ENCODE data around the gene PEX3.
A peak's percentile ranks its signal among the peaks of the same experiment; 100 is the strongest.
"Not testable (repeated sequence)": the region's sequence is repeated elsewhere in the genome, so short reads cannot be mapped to it uniquely, and the experiment has no call there.

PEX3 gene

DNA sequence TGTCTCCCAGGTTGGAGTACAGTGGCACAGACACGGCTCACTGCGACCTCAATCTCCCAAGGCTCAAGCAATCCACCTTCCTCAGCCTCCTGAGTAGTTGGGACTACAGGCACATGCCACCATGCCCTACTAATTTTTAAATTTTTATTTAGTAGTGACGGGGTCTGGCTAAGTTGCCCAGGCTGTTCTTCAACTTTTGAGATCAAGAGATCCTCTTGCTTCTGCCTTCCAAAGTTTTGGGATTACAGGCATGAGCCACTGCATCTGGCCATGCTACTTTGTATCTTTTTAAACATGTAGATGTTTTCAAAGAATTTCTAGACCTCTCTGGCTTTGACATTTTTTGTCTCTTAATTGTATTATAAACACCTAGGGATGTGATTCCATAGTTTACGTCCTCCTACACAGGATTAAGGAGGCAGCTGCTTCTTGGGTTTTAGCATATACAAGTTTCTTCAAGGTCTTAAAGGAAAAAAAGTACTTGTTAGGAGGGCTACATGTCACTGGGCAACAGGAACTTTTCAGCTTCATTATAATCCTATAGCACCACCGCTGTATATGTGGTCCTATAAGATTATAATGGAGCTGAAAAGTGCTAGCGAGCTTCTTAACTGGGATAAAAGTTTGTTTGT, 1.4 kb upstream of the PEX3 start:
- DNase-seq = no peak

- peak in 1 of 2 experiments; percentile 46 for DNase-seq
Observed at GRCh38 chr6:143449714-143450452, 722 bp upstream of the PEX3 start.

DNA sequence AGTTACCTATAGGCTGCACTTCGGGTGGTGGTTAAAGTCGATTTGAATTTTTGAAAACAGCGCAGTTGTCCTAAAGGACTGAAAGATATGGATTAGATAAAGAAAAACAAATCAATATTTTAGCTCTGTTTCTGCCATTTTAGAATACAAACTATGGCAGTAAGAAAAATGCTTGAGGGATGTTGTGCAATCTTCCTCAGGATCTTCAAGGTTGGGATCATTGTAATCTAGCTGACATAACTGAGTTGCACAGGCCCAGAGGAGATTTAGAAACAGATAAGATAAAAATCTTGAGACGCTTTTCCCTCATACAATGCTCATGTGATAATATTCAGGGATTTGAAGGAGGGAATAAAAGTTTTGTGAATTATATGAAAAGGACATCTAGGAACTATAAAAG, 926 bp downstream of the PEX3 start:
- no peak for DNase-seq

- DNase-seq = no peak
Observed at GRCh38 chr6:143457563-143458359, 7.2 kb downstream of the PEX3 start.

DNA sequence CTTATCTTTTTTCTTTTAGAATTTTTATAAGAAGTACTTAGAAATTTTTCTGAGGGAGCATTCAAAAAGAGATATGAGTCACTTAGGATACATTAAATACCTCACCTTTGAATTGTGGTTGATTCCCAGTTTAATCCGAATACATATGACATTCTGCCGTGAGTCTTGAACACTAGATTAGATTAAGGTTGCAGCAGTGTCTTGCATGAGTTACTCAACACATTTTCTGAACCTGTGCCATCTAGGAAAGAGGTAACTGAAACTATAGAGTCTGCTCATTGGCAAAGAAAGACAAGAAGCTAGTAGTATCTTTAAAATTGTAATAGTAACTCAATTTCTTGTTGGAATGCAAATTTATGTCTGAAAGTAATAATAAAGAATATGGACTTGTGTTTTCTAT, 14.9 kb downstream of the PEX3 start:
- DNase-seq = no peak

- DNase-seq = no peak
Observed at GRCh38 chr6:143468026-143468425, 17.4 kb downstream of the PEX3 start.

DNA sequence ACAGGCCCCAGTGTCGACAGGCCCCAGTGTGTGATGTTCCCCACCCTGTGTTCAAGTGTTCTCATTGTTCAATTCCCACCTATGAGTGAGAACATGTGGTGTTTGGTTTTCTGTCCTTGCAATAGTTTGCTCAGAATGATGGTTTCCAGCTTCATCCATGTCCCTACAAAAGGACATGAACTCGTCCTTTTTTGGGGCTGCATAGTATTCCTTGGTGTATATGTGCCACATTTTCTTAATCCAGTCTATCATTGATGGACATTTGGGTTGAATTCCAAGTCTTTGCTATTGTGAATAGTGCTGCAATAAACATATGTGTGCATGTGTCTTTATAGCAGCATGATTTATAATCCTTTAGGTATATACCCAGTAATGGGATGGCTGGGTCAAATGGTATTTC, 18.2 kb downstream of the PEX3 start:
- not testable (repeated sequence) for DNase-seq

DNA sequence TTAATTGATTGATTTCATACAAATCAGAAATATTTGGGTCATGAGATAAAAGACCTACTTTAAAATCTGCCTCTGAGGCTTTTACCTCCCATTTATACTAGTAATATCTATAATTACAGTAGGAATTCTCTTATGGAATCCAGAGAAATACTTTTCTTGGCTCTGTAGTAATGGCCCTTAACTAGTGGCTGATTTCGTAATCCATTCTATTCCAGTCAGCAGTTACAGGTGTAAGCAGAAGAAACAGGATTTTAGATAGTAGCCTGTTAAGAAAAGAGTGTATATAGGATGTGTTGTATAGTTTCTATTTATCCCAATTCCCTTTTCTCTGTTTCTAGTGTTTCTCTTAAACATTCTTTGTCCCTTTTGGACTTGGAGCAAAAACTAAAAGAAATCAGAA, 21.2 kb downstream of the PEX3 start:
- no peak for DNase-seq

GRCh38 chr6:143476545-143476944, 25.9 kb downstream of the PEX3 start:
- no peak for DNase-seq

DNA sequence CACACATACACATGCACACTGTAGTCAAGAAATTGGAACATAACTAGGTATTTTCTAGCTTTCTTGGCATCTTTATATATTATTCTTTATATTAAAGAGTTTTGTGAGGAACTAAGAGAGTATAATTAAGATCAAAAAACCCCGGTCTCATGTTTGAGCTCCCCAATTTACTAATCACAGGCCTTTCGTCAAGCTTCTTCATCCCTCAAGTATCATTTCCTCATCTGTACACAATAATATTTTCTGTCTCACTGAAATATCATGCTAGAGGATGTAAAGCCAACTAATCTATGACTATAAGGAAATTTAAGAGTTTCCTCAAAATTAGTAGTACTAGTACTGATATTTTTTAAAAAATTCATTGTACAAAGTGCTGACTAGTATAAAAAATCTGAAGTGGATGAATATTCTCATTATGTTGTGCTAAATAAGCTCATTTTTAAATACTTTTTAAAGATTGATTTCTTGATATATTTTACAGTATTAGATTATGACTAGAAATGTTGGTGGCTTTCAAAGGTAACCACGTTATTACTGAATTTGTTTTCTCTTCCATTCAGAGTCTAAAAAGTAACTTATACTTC, 28.0 kb downstream of the PEX3 start:
- no peak for DNase-seq

DNA sequence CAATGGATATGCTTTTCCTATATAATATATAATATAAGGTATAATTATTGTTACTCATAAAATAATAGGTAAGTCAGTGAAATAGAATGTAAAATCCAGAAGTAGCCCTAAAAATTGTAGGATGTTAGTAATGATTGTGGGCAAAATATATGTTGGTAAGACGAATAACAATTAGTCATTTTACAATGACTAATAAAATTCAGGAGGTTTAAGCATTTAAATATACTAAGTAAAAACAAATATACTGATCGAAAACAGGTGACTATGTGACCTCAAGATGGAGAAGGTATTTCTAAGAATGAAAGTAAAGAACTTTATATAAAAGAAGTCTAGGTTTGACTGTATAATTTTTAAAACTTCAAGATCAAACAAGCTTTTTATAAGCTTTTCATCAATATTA, 32.0 kb downstream of the PEX3 start:
- no peak for DNase-seq

DNA sequence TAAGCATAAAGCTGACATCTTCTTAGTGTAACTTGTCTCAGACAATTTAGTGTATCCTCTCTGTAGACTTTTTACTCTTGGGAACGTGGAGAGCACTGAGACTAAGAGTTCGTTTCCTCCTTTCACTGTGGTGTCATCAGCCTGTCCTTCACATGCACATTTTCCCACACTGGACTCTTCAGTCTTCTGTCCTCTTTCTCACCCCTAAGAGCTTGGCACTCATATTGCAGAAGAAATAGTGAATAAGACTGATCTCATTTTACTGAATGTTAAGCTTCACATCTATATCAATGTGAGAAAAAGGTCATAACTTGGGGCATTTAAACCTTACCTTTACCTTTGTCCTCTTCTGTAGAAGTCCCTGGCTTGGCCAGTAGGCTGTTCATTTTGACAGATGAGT, 35.4 kb downstream of the PEX3 start:
- DNase-seq = no peak

DNA sequence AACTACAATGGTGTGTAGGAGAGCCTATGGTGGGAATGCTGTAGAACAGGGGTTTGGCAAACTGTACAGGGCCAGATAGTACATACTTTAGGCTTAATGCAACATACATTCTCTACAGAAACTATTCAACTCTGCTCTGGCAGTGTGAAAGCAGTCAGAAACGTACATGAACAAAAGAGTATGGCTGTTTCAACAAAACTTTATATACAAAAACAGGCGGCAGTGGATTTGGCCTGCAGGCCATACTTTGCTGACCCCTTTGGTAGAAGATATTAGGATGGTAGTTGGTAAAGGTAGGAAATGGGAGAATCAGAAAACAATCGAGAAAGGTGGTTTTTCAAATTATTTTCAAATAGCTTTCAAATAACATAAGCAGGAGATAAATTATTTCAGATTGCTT, 36.1 kb downstream of the PEX3 start:
- DNase-seq = no peak

DNA sequence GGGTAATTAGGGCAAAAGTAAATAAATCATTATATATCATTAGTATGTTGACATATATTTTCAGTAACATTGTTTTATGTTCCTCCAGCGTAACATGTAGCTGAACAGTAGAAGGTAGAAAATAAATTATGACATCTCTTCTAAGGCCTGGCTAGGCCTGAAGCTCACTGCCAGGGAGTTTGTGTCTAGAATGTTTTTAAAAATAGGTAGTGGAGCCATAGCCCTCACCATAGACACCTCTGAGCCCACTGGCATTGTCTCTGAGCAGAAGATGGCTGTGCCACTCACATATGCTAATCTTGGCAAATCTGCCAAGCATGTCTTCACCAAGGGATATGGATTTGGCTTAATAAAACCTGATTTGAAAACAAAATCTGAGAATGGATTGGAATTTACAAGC, 39.6 kb downstream of the PEX3 start:
- no peak for DNase-seq

DNA sequence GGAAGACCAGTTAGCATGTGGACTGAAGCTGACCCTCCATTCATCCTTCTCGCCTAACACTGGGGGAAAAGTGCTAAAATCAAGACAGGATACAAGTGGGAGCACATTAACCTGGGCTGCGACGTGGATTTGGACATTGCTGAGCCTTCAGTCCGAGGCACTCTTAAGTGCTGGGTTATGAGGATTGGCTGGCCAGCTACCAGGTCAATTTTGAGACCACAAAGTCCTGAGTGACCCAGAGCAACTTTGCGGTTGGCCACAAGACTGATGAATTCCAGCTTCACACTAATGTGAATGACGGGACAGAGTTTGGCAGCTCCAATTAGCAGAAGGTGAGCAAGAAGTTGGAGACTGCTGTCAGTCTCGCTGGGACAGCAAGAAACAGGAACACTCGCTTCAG, 40.2 kb downstream of the PEX3 start:
- no peak for DNase-seq

GRCh38 chr6:143496974-143497373, 46.4 kb downstream of the PEX3 start:
- DNase-seq = no peak

DNA sequence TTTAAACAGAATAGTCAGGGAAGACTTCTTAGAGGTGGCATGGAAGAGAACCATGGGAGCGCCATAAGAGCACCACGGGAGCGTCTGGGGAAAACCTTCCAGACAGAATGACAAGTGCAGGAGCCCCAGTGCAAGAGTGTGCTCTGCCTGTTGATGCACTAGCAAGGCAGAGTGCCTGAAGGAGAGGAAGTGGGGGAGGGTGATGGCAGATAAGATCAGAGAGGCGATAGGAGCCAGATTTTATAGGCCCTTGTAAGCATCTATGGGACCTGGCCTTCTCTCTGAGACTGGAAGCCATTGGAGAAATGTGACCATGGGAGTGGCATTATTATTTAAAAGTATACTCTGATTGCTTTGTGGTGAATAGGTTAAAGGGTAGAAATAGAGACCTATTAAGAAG, 47.8 kb downstream of the PEX3 start:
- no peak for DNase-seq

- DNase-seq = no peak
Observed at GRCh38 chr6:143501851-143502250, 51.2 kb downstream of the PEX3 start.

DNA sequence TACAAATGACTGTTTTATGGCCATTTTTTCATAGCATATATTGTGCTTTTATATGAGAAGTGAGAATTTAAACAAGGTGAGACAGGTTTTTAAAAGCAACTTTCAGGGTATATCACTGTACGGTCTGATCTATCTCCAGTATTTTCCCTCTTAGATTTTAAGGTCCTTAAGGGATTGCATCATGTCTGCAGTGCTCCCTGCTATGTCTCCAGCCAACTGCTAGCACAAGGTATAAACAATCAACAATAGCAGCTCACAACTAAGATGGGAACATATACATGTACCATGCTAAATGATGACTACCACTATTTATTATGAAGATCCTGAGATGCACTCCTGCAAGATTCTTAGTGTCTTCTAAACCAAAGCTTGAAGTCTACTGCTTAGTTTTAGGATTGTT, 53.8 kb downstream of the PEX3 start:
- no peak for DNase-seq

GRCh38 chr6:143505111-143505510, 54.5 kb downstream of the PEX3 start:
- no peak for DNase-seq

DNA sequence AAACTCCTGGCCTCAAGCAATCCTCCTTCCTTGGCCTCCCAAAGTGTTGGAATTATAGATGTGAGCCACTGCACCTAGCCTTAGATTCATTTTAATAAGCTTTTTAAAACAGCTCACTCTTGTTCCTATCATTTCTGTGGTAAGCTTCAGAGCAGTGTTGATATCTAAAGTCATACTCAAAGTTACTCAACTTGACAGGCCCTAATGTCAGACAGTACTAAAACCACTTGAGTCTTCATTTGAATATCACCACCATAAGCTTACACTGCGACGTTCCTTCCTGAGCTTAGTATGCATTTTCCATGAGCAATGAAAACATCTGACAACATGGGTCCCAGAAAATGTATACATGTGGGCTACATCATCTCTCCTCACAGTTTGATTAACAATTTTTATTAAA, 54.9 kb downstream of the PEX3 start:
- DNase-seq = no peak

DNA sequence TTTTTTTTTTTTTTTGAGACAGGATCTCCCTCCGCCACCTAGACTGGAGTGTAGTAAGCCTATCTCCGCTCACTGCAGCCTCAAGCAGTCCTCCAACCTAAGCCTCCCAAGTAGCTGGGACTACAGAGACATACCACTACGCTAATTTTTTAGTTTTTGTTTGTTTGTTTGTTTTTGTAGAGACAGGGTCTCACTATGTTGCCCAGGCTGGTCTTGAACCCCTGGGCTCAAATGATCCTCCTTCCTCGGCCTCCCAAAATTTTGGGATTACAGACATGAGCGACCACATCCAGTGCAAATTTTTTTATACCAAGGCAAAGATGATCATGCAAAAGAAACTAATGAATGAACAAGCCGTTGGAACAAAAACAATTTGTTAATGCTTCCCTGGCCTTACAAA, 55.6 kb downstream of the PEX3 start:
- DNase-seq = no peak

DNA sequence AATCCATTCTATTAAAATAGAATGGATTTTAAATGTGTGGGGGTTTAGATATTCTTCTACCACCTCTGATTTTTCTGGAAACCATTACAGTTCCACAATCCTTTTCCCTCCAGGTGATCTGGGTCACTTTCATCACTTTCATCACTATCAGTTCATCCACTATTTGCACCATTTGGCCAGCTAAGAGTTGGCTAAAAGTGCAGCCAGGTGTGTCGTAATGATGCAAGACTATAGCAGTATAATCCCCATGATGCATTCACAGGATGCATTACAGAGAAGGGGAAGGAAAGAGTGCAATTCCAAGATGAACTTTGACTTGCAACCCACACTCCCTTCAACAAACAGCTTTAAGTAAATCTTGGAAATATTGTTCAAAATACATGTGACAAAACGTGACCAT, 56.0 kb downstream of the PEX3 start:
- DNase-seq = no peak

Data from NCI-H187 (cell line).